Neural progenitor cell (in vitro differentiated cells): ENCODE results near the gene TSC22D2. TPM values are rescaled to one million over a fixed set of nuclear protein-coding genes. Genes with fewer than 3 reads are reported as not detected.

ENCODE experiments used
- DNase-seq: peaks from one replicate; pipeline ENCODE4 v3.0.0-alpha.2; 2016; ENCODE audit warnings: low spot score
- H2AFZ ChIP-seq: fragments of 200-600 bp; sonication (generic); replicated peaks from 2 replicates; pipeline ENCODE4 v1.6.1; 2016; ENCODE audit warnings: antibody characterized with exemption
- H3F3A ChIP-seq: fragments of 200-600 bp; sonication (generic); 2 replicates; pipeline ENCODE4 v1.6.1; 2016; ENCODE audit warnings: antibody characterized with exemption, low read depth
- H3K27ac ChIP-seq: fragments of 200-600 bp; sonication (generic); 2 replicates; pipeline ENCODE4 v1.5.1; 2016; ENCODE audit warnings: mild to moderate bottlenecking
- H3K27me3 ChIP-seq: fragments of 200-600 bp; sonication (generic); 2 replicates; pipeline ENCODE4 v1.6.1; 2016; ENCODE audit warnings: mild to moderate bottlenecking, moderate library complexity
- H3K36me3 ChIP-seq: fragments of 200-600 bp; sonication (generic); 2 replicates; pipeline ENCODE4 v1.5.1; 2016
- H3K4me1 ChIP-seq: fragments of 200-600 bp; sonication (generic); 2 replicates; pipeline ENCODE4 v1.6.1; 2016; ENCODE audit warnings: mixed run types
- H3K4me2 ChIP-seq: fragments of 200-600 bp; sonication (generic); 2 replicates; pipeline ENCODE4 v1.6.1; 2016
- H3K4me3 ChIP-seq: fragments of 200-600 bp; sonication (generic); 2 replicates; pipeline ENCODE4 v1.5.1; 2016
- H3K79me2 ChIP-seq: fragments of 200-600 bp; sonication (generic); 2 replicates; pipeline ENCODE4 v1.6.1; 2016; ENCODE audit warnings: low read depth
- H3K9ac ChIP-seq: fragments of 200-600 bp; sonication (generic); 2 replicates; pipeline ENCODE4 v1.6.1; 2016
- H3K9me3 ChIP-seq: fragments of 200-600 bp; sonication (generic); 2 replicates; pipeline ENCODE4 v1.5.1; 2016; ENCODE audit warnings: low read depth
- H4K20me1 ChIP-seq: fragments of 200-600 bp; sonication (generic); 2 replicates; pipeline ENCODE4 v1.6.1; 2016; ENCODE audit warnings: low read depth
- H3K27ac Mint-ChIP-seq: 3 replicates; pipeline ENCODE4 v1.8.0; 2021; ENCODE audit warnings: mixed read lengths
- H3K27me3 Mint-ChIP-seq: 2 replicates; pipeline ENCODE4 v1.8.0; 2022; ENCODE audit warnings: low read depth, mild to moderate bottlenecking, inconsistent platforms, moderate library complexity, mixed read lengths; ENCODE audit not compliant: insufficient read depth
- H3K36me3 Mint-ChIP-seq: 3 replicates; pipeline ENCODE4 v1.8.0; 2021; ENCODE audit warnings: mixed read lengths
- H3K4me1 Mint-ChIP-seq: 3 replicates; pipeline ENCODE4 v1.8.0; 2021; ENCODE audit warnings: mixed read lengths
- H3K4me3 Mint-ChIP-seq: 3 replicates; pipeline ENCODE4 v1.8.0; 2021; ENCODE audit warnings: mild to moderate bottlenecking, moderate library complexity, mixed read lengths
- H3K9me3 Mint-ChIP-seq: 3 replicates; pipeline ENCODE4 v1.8.0; 2020; ENCODE audit warnings: mixed read lengths
- CTCF ChIP-seq: fragments of 200-600 bp; sonication (generic); IDR thresholded peaks from 2 replicates; pipeline ENCODE4 v1.5.1; 2017; ENCODE audit warnings: antibody characterized with exemption, mild to moderate bottlenecking
- EZH2 ChIP-seq: fragments of 200-600 bp; sonication (generic); IDR thresholded peaks from 2 replicates; pipeline ENCODE4 v1.6.1; 2017; ENCODE audit warnings: antibody characterized with exemption, mild to moderate bottlenecking, moderate library complexity
- EZH2phosphoT487 ChIP-seq: fragments of 200-600 bp; sonication (generic); IDR thresholded peaks from 2 replicates; pipeline ENCODE4 v1.6.1; 2017; ENCODE audit warnings: antibody characterized with exemption
- total RNA-seq: library from RNA; depleted of rRNA; stranded (reverse); fragments of >200 nt; gene quantifications from 2 replicates; pipeline ENCODE4 v1.2.3, GENCODE V29; 2015; ENCODE audit warnings: low replicate concordance

TSC22D2 gene
- total RNA-seq, 1 donor from 2014 or later, result 18.7 TPM

GRCh38 chr3:150371741-150372254 is 36.3 kb upstream of the TSC22D2 start:
- Histone ChIP-seq H3K4me2 (peak overlapping the region; percentile 15), H3K4me3 (no peak overlapping the region), H3K27ac (peak overlapping the region; percentile 74), H3F3A (peaks cover 15% of the 10 kb centered on the region), H3K9me3 (no peaks in the 10 kb centered on the region), H3K4me1 (peaks cover 43% of the 10 kb centered on the region), H3K79me2 (no peaks in the 10 kb centered on the region), H3K9ac (no peak overlapping the region), H3K27me3 (no peaks in the 10 kb centered on the region), H4K20me1 (no peaks in the 10 kb centered on the region), H3K36me3 (no peaks in the 10 kb centered on the region), H2AFZ (no peak overlapping the region)
- Mint-ChIP-seq H3K27ac (peak overlapping the region; percentile 38), H3K27me3 (no peaks in the 10 kb centered on the region), H3K9me3 (no peaks in the 10 kb centered on the region), H3K36me3 (no peaks in the 10 kb centered on the region), H3K4me3 (no peak overlapping the region), H3K4me1 (peaks cover 24% of the 10 kb centered on the region)
- TF ChIP-seq EZH2 (no peak), EZH2phosphoT487 (no peak), CTCF (no peak)
- DNase-seq, result peak; percentile 33

- Mint-ChIP-seq H3K27ac (no peak overlapping the region), H3K4me3 (no peak overlapping the region), H3K27me3 (no peaks in the 10 kb centered on the region), H3K9me3 (no peaks in the 10 kb centered on the region), H3K4me1 (peaks cover 24% of the 10 kb centered on the region), H3K36me3 (no peaks in the 10 kb centered on the region)
- Histone ChIP-seq H3K9ac (no peak overlapping the region), H3K27me3 (no peaks in the 10 kb centered on the region), H3K9me3 (no peaks in the 10 kb centered on the region), H3K27ac (peak overlapping the region; percentile 74), H3K4me1 (peaks cover 43% of the 10 kb centered on the region), H3F3A (peaks cover 15% of the 10 kb centered on the region), H3K36me3 (no peaks in the 10 kb centered on the region), H3K4me3 (no peak overlapping the region), H3K4me2 (peak overlapping the region; percentile 15), H4K20me1 (no peaks in the 10 kb centered on the region), H2AFZ (peak overlapping the region; percentile 4), H3K79me2 (no peaks in the 10 kb centered on the region)
- no peak for TF ChIP-seq EZH2
- no peak for TF ChIP-seq CTCF
- no peak for TF ChIP-seq EZH2phosphoT487
- DNase-seq, result no peak
Observed at GRCh38 chr3:150372320-150372719, 35.8 kb upstream of the TSC22D2 start.

GRCh38 chr3:150372722-150373121 is 35.4 kb upstream of the TSC22D2 start:
- Mint-ChIP-seq H3K27me3 (no peaks in the 10 kb centered on the region), H3K4me1 (peaks cover 24% of the 10 kb centered on the region), H3K27ac (no peak overlapping the region), H3K9me3 (no peaks in the 10 kb centered on the region), H3K36me3 (no peaks in the 10 kb centered on the region), H3K4me3 (no peak overlapping the region)
- H4K20me1 ChIP-seq, result no peaks in the 10 kb centered on the region
- H3K27ac ChIP-seq, result peak overlapping the region; percentile 74
- no peak overlapping the region for H3K4me3 ChIP-seq
- H3K9ac ChIP-seq, result no peak overlapping the region
- peak; percentile 67 for DNase-seq
- TF ChIP-seq EZH2 (no peak), CTCF (peak; percentile 45)
- no peaks in the 10 kb centered on the region for H3K9me3 ChIP-seq
- H3K79me2 ChIP-seq, result no peaks in the 10 kb centered on the region
- H2AFZ ChIP-seq, result peak overlapping the region; percentile 4
- H3K4me1 ChIP-seq, result peaks cover 43% of the 10 kb centered on the region
- no peaks in the 10 kb centered on the region for H3K36me3 ChIP-seq
- peak overlapping the region; percentile 15 for H3K4me2 ChIP-seq
- H3K27me3 ChIP-seq, result no peaks in the 10 kb centered on the region
- peaks cover 15% of the 10 kb centered on the region for H3F3A ChIP-seq
